Tibial nerve (tissue), 3 donors: ENCODE measurements around the gene OVOL2.

Experiments used
- POLR2A ChIP-seq, 2 donors: fragments of 450-650 bp; IDR thresholded peaks; one replicate each; pipeline ENCODE4 v1.6.1; 2017; ENCODE audit warnings: antibody characterized with exemption in 2 of 2, mild to moderate bottlenecking in 2 of 2, moderate library complexity in 2 of 2
- TF ChIP-seq, protein P1 (sequence below), 5 experiments: fragments of 200-600 bp in 3 of 5; fragments of 450-650 bp in 2 of 5; sonication (generic) in 3 of 5; IDR thresholded peaks; one replicate each; pipeline ENCODE4 v1.5.1; 2016 to 2019; ENCODE audit warnings: antibody characterized with exemption in 5 of 5, mild to moderate bottlenecking in 3 of 5, moderate library complexity in 2 of 5

DNA sequence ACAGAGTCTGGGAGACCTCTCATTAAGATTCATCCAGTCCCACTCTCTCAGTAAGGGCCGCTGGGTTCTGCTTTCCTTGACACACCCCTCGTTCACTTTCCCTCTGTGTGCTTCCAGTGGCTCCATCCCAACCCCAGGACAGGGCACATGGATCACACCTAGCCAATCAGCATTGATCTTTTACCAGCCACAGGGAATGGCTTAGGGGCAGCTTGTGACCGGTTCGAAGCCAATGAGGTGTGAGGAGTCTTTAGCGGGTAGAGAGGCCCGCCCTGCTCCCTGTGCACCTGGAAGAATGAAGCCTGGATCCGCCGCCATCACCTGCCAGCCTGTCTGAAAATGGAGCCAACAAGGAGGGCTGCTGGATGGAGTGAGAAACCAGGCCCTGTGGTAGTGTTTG is 35.2 kb upstream of the OVOL2 start:
- TF ChIP-seq, protein P1, sequence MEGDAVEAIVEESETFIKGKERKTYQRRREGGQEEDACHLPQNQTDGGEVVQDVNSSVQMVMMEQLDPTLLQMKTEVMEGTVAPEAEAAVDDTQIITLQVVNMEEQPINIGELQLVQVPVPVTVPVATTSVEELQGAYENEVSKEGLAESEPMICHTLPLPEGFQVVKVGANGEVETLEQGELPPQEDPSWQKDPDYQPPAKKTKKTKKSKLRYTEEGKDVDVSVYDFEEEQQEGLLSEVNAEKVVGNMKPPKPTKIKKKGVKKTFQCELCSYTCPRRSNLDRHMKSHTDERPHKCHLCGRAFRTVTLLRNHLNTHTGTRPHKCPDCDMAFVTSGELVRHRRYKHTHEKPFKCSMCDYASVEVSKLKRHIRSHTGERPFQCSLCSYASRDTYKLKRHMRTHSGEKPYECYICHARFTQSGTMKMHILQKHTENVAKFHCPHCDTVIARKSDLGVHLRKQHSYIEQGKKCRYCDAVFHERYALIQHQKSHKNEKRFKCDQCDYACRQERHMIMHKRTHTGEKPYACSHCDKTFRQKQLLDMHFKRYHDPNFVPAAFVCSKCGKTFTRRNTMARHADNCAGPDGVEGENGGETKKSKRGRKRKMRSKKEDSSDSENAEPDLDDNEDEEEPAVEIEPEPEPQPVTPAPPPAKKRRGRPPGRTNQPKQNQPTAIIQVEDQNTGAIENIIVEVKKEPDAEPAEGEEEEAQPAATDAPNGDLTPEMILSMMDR (IDR thresholded peaks at IDR 0.05): no peak
- no peak for TF ChIP-seq POLR2A (IDR thresholded peaks at IDR 0.05)
